Prostate gland (tissue), 2 donors: ENCODE data around the gene CCSER1.

Experiments used
- CTCF ChIP-seq, 4 experiments: fragments of 200-600 bp in 2 of 4; fragments of 450-650 bp in 2 of 4; sonication (generic) in 2 of 4; IDR thresholded peaks; 1 replicate in 3 of 4; 2 replicates in 1 of 4; pipeline ENCODE4 v1.5.1; 2016 to 2019; ENCODE audit warnings: antibody characterized with exemption in 4 of 4, mild to moderate bottlenecking in 2 of 4, moderate library complexity in 2 of 4
- POLR2A ChIP-seq: fragments of 450-650 bp; IDR thresholded peaks from one replicate; pipeline ENCODE4 v1.6.1; 2016; ENCODE audit warnings: antibody characterized with exemption, mild to moderate bottlenecking
- POLR2AphosphoS5 ChIP-seq: sonication (generic); formaldehyde crosslinking; IDR thresholded peaks from one replicate; pipeline ENCODE4 v1.6.1; 2017; ENCODE audit warnings: antibody characterized with exemption

DNA sequence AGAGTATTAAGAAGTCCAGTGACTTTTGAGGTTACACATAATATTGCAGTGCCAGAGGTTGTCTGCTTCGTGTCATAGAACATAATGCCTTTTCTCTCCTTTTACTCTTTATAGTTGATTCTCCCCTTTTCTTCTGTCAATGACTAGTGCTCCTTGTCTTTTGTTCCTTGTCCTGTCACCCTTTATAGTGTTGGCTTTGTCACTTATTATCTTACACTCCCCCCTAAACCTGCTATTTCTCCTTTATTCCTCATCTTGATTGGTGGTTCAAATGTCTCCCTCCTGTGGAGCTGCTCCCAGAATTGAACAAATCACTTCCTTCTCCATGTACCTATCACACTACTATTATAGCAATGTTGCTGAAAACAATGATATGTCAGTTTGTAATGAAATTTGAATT is 1320.0 kb downstream of the CCSER1 start:
- TF ChIP-seq CTCF (IDR thresholded peaks at IDR 0.05): no peak
- no peak for TF ChIP-seq POLR2A
- TF ChIP-seq POLR2AphosphoS5: no peak
